Measurements from ENCODE around the gene NEGR1.

GRCh38 chr1:71640998-71641397, 641.3 kb downstream of the NEGR1 start:
- no peak for TF ChIP-seq CTCF (IDR thresholded peaks at IDR 0.05)
- TF ChIP-seq POLR2AphosphoS5 (IDR thresholded peaks at IDR 0.05; ENCODE audit: insufficient read depth in 1 of 2, low read depth in 1 of 2), result no peak
- TF ChIP-seq POLR2A (IDR thresholded peaks at IDR 0.05), result no peak
